Measurements from ENCODE around the gene GAMT. TPM values are rescaled to one million over a fixed set of nuclear protein-coding genes. Genes with fewer than 3 reads are reported as not detected.

GAMT gene
- total RNA-seq, 6 experiments from 2014 or later: 151 to 380 (median 221) TPM

- WGBS (ENCODE audit: insufficient coverage, low coverage, low lambda C conversion rate, missing lambda C conversion rate): no CpG with 5 or more reads among the region's 17 CpGs
- H3K9me3 ChIP-seq: no peaks in the 10 kb centered on the region
- H3K4me3 ChIP-seq: no peak overlapping the region
- ATAC-seq (no peak), DNase-seq (no peak)
- no peaks in the 10 kb centered on the region for H3K4me1 ChIP-seq
- H3K36me3 ChIP-seq: peaks cover 0 to 41% (median 9%) of the 10 kb centered on the region in 4 donors
- intact Hi-C loops (cut with DNase I): no loop called here
- TF ChIP-seq CTCF (IDR thresholded peaks at IDR 0.05) (no peak), POLR2A (IDR thresholded peaks at IDR 0.05) (no peak)
- no peaks in the 10 kb centered on the region for H3K27me3 ChIP-seq
- H3K27ac ChIP-seq: no peak overlapping the region
These were observed 32.7 kb upstream of the GAMT start for GRCh38 chr19:1434040-1434366.

GRCh38 chr19:1433119-1434039 lies 32.0 kb upstream of the GAMT start:
- Histone ChIP-seq H3K4me3 (no peak overlapping the region), H3K27me3 (no peaks in the 10 kb centered on the region), H3K36me3 (peaks cover 0 to 46% (median 10%) of the 10 kb centered on the region in 4 donors), H3K9me3 (no peaks in the 10 kb centered on the region), H3K27ac (no peak overlapping the region), H3K4me1 (no peaks in the 10 kb centered on the region)
- no peak for TF ChIP-seq CTCF (IDR thresholded peaks at IDR 0.05)
- ATAC-seq: no peak
- no peak for DNase-seq
- no CpG with 5 or more reads among the region's 47 CpGs for WGBS (ENCODE audit: insufficient coverage, low coverage, low lambda C conversion rate, missing lambda C conversion rate)
- intact Hi-C loops (cut with DNase I): no loop called here

GRCh38 chr19:1432507-1432887 lies 31.2 kb upstream of the GAMT start:
- Histone ChIP-seq H3K27me3 (no peaks in the 10 kb centered on the region), H3K36me3 (peaks cover 0 to 51% (median 12%) of the 10 kb centered on the region in 4 donors), H3K4me1 (no peaks in the 10 kb centered on the region), H3K9me3 (no peaks in the 10 kb centered on the region), H3K4me3 (no peak overlapping the region), H3K27ac (no peak overlapping the region)
- no peak for TF ChIP-seq POLR2A (IDR thresholded peaks at IDR 0.05)
- no peak for TF ChIP-seq CTCF (IDR thresholded peaks at IDR 0.05)
- intact Hi-C loops (cut with DNase I): no loop called here
- no peak for DNase-seq
- no CpG with 5 or more reads among the region's 16 CpGs for WGBS (ENCODE audit: insufficient coverage, low coverage, low lambda C conversion rate, missing lambda C conversion rate)
- ATAC-seq: no peak

GRCh38 chr19:1431759-1432506 lies 30.6 kb upstream of the GAMT start:
- WGBS (ENCODE audit: insufficient coverage, low coverage, low lambda C conversion rate, missing lambda C conversion rate): 60% methylated on average over 1 of the region's 24 CpGs
- Histone ChIP-seq H3K27me3 (no peaks in the 10 kb centered on the region), H3K4me1 (no peaks in the 10 kb centered on the region), H3K4me3 (no peak overlapping the region), H3K27ac (no peak overlapping the region), H3K36me3 (peaks cover 0 to 51% (median 12%) of the 10 kb centered on the region in 4 donors), H3K9me3 (no peaks in the 10 kb centered on the region)
- no peak for ATAC-seq
- intact Hi-C loops (cut with DNase I): no loop called here
- TF ChIP-seq CTCF (IDR thresholded peaks at IDR 0.05) (no peak), POLR2A (IDR thresholded peaks at IDR 0.05) (no peak)
- no peak for DNase-seq
